Measurements from ENCODE around the gene ASB15.
A peak's percentile ranks its signal among the peaks of the same experiment; 100 is the strongest.
"Not testable (repeated sequence)": the region's sequence is repeated elsewhere in the genome, so short reads cannot be mapped to it uniquely, and the experiment has no call there.

The ASB15 gene

GRCh38 chr7:123599766-123600165 is 1.9 kb upstream of the ASB15 start:
- no peak for DNase-seq

GRCh38 chr7:123600876-123601275 is 745 bp upstream of the ASB15 start:
- DNase-seq: no peak

- no peak for DNase-seq
These were observed 1.0 kb downstream of the ASB15 start for GRCh38 chr7:123602648-123603047.

- DNase-seq: no peak
These were observed 3.1 kb downstream of the ASB15 start for GRCh38 chr7:123604739-123605138.

- no peak for DNase-seq
These were observed 5.9 kb downstream of the ASB15 start for GRCh38 chr7:123607423-123607975.

- DNase-seq: no peak
These were observed 7.6 kb downstream of the ASB15 start for GRCh38 chr7:123608991-123609882.

GRCh38 chr7:123609883-123610239 is 8.2 kb downstream of the ASB15 start:
- DNase-seq: no peak

- no peak for DNase-seq
These were observed 10.4 kb downstream of the ASB15 start for GRCh38 chr7:123612024-123612423.

GRCh38 chr7:123615344-123615743 is 13.7 kb downstream of the ASB15 start:
- DNase-seq: no peak

- DNase-seq: no peak
These were observed 14.6 kb downstream of the ASB15 start for GRCh38 chr7:123616223-123616622.

GRCh38 chr7:123621707-123622106 is 20.1 kb downstream of the ASB15 start:
- DNase-seq: peak in 1 of 3 experiments; percentile 37

GRCh38 chr7:123622660-123623386 is 21.2 kb downstream of the ASB15 start:
- peak; percentile 54 to 98 (median 84) for DNase-seq

- peak in 1 of 3 experiments; percentile 35 for DNase-seq
These were observed 23.0 kb downstream of the ASB15 start for GRCh38 chr7:123624527-123625183.

GRCh38 chr7:123625254-123625653 is 23.6 kb downstream of the ASB15 start:
- DNase-seq: no peak

GRCh38 chr7:123627851-123628250 is 26.2 kb downstream of the ASB15 start:
- DNase-seq: no peak

GRCh38 chr7:123628829-123629228 is 27.2 kb downstream of the ASB15 start:
- peak in 1 of 3 experiments; percentile 63 for DNase-seq

- no peak for DNase-seq
These were observed 27.7 kb downstream of the ASB15 start for GRCh38 chr7:123629281-123629680.

GRCh38 chr7:123632808-123633207 is 31.2 kb downstream of the ASB15 start:
- no peak for DNase-seq

- no peak for DNase-seq
These were observed 31.9 kb downstream of the ASB15 start for GRCh38 chr7:123633553-123633952.

GRCh38 chr7:123634011-123634573 is 32.5 kb downstream of the ASB15 start:
- not testable (repeated sequence) for DNase-seq

GRCh38 chr7:123635551-123636359 is 34.1 kb downstream of the ASB15 start:
- DNase-seq: peak in 1 of 3 experiments; percentile 69

GRCh38 chr7:123637203-123637602 is 35.6 kb downstream of the ASB15 start:
- DNase-seq: peak in 2 of 3 experiments; percentile 25 to 61
